Measurements from ENCODE around the gene STAU1. TPM values are rescaled to one million over a fixed set of nuclear protein-coding genes. Genes with fewer than 3 reads are reported as not detected.

The STAU1 gene
- total RNA-seq, 4 donors from 2014 or later = 51.4 to 65.6 (median 58.7) TPM

- Histone ChIP-seq H3K27me3 (no peaks in the 10 kb centered on the region), H3K4me1 (no peaks in the 10 kb centered on the region), H3K36me3 (peaks cover 12 to 89% (median 26%) of the 10 kb centered on the region in 3 donors), H3K27ac (no peak overlapping the region), H3K4me3 (no peak overlapping the region), H3K9me3 (no peaks in the 10 kb centered on the region)
- no peak for DNase-seq
- 97 to 99% methylated on average over 9 to 13 of the region's 13 CpGs for WGBS, 2 donors
- intact Hi-C loops (cut with DNase I) = no loop called here
- TF ChIP-seq, protein P1, sequence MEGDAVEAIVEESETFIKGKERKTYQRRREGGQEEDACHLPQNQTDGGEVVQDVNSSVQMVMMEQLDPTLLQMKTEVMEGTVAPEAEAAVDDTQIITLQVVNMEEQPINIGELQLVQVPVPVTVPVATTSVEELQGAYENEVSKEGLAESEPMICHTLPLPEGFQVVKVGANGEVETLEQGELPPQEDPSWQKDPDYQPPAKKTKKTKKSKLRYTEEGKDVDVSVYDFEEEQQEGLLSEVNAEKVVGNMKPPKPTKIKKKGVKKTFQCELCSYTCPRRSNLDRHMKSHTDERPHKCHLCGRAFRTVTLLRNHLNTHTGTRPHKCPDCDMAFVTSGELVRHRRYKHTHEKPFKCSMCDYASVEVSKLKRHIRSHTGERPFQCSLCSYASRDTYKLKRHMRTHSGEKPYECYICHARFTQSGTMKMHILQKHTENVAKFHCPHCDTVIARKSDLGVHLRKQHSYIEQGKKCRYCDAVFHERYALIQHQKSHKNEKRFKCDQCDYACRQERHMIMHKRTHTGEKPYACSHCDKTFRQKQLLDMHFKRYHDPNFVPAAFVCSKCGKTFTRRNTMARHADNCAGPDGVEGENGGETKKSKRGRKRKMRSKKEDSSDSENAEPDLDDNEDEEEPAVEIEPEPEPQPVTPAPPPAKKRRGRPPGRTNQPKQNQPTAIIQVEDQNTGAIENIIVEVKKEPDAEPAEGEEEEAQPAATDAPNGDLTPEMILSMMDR (IDR thresholded peaks at IDR 0.05) = no peak
- no peak for TF ChIP-seq POLR2A (IDR thresholded peaks at IDR 0.05)
Observed at GRCh38 chr20:49122920-49123319, 65.2 kb downstream of the STAU1 start.

GRCh38 chr20:49119988-49120387 lies 68.1 kb downstream of the STAU1 start:
- no peak overlapping the region for H3K4me3 ChIP-seq
- H3K36me3 ChIP-seq = peaks cover 30 to 98% (median 40%) of the 10 kb centered on the region in 3 donors
- no peak for TF ChIP-seq POLR2A (IDR thresholded peaks at IDR 0.05)
- TF ChIP-seq, protein P1 (IDR thresholded peaks at IDR 0.05) = no peak
- DNase-seq = no peak
- no peaks in the 10 kb centered on the region for H3K27me3 ChIP-seq
- no peak overlapping the region for H3K27ac ChIP-seq
- 94 to 96% methylated on average over 6 to 7 of the region's 7 CpGs for WGBS, 2 donors
- no peaks in the 10 kb centered on the region for H3K9me3 ChIP-seq
- H3K4me1 ChIP-seq = no peaks in the 10 kb centered on the region
- intact Hi-C loops (cut with DNase I) = no loop called here

GRCh38 chr20:49118307-49118706 lies 69.8 kb downstream of the STAU1 start:
- peaks cover 26 to 100% (median 47%) of the 10 kb centered on the region in 3 donors for H3K36me3 ChIP-seq
- 89 to 96% methylated on average over 3 of the region's 3 CpGs for WGBS, 2 donors

DNA sequence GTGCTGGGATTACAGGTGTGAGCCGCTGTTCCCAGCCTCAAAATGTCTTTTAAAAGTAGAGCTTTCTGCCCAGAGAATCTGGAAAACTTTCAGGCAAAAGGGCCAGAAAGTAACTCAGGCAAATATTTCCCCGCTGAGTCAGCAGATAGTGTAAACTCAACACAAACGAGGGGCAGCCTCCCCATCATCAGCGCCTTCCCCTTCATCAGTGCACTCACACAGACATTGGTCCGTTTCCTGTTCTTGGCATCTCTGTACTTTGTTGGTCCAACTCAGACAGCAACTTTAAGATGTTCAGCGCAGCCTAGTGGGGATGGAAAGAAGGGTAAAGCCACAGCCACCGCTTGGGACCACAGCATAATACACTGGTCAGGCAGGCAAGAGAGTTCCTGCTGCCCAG lies 72.6 kb downstream of the STAU1 start:
- Histone ChIP-seq H3K27me3 (no peaks in the 10 kb centered on the region), H3K36me3 (peaks cover 26 to 99% (median 37%) of the 10 kb centered on the region in 3 donors), H3K4me1 (no peaks in the 10 kb centered on the region), H3K27ac (no peak overlapping the region), H3K9me3 (no peaks in the 10 kb centered on the region), H3K4me3 (no peak overlapping the region)
- DNase-seq = no peak
- intact Hi-C loops (cut with DNase I) = no loop called here
- TF ChIP-seq, protein P1 (IDR thresholded peaks at IDR 0.05) = no peak
- TF ChIP-seq POLR2A (IDR thresholded peaks at IDR 0.05) = no peak
- 53 to 87% methylated on average over 6 to 7 of the region's 7 CpGs for WGBS, 2 donors

More at GRCh38 chr20:49118307-49118706, 69.8 kb downstream of the STAU1 start:
- DNase-seq = no peak
- Histone ChIP-seq H3K27me3 (no peaks in the 10 kb centered on the region), H3K9me3 (no peaks in the 10 kb centered on the region), H3K4me3 (no peak overlapping the region), H3K27ac (no peak overlapping the region), H3K4me1 (no peaks in the 10 kb centered on the region)
- intact Hi-C loops (cut with DNase I) = no loop called here
- TF ChIP-seq POLR2A (IDR thresholded peaks at IDR 0.05) = no peak
- TF ChIP-seq, protein P1 (IDR thresholded peaks at IDR 0.05) = no peak

- DNase-seq = no peak
- TF ChIP-seq, protein P1 (IDR thresholded peaks at IDR 0.05) = no peak
- no peak for TF ChIP-seq POLR2A (IDR thresholded peaks at IDR 0.05)
- Histone ChIP-seq H3K27me3 (no peaks in the 10 kb centered on the region), H3K4me3 (no peak overlapping the region), H3K27ac (no peak overlapping the region), H3K36me3 (peaks cover 19 to 79% (median 23%) of the 10 kb centered on the region in 3 donors), H3K4me1 (no peaks in the 10 kb centered on the region), H3K9me3 (no peaks in the 10 kb centered on the region)
- intact Hi-C loops (cut with DNase I) = no loop called here
- WGBS, 2 donors = 88 to 93% methylated on average over 12 to 14 of the region's 15 CpGs
Observed at GRCh38 chr20:49112596-49113274, 75.4 kb downstream of the STAU1 start.
